HepG2 (cell line): Measurements from ENCODE around the gene CELSR2. TPM values are rescaled to one million over a fixed set of nuclear protein-coding genes. Genes with fewer than 3 reads are reported as not detected.

Experiments
- ATF6 ChIP-seq: sonication (generic); formaldehyde crosslinking; conservative IDR thresholded peaks from 2 replicates; pipeline ENCODE4 v1.4.0; 2020; ENCODE audit warnings: missing genetic modification reagents
- ERF ChIP-seq: IDR thresholded peaks from 2 replicates; pipeline ENCODE4 v1.6.1; 2018; ENCODE audit warnings: missing biosample characterization, missing genetic modification reagents
- FOXA1 ChIP-seq, 2 experiments: fragments of 450-650 bp in 1 of 2; sonication (generic) in 1 of 2; formaldehyde crosslinking in 1 of 2; IDR thresholded peaks; 2 replicates each; pipeline versions ENCODE4 v1.4.0 to v1.6.1; 2016 to 2020; ENCODE audit warnings: missing genetic modification reagents in 1 of 2
- GMEB2 ChIP-seq: IDR thresholded peaks from 2 replicates; pipeline ENCODE4 v1.6.1; 2016; ENCODE audit warnings: missing biosample characterization, missing genetic modification reagents, low read depth
- KDM6A ChIP-seq: IDR thresholded peaks from 2 replicates; pipeline ENCODE4 v1.6.1; 2016; ENCODE audit warnings: low read depth
- KLF11 ChIP-seq: IDR thresholded peaks from 2 replicates; pipeline ENCODE4 v1.6.1; 2016; ENCODE audit warnings: missing compliant biosample characterization
- LCORL ChIP-seq, 2 experiments: fragments of 450-650 bp in 1 of 2; sonication (generic) in 1 of 2; formaldehyde crosslinking in 1 of 2; IDR thresholded peaks; 2 replicates each; pipeline versions ENCODE4 v1.5.0 to v1.6.1; 2017 to 2020; ENCODE audit warnings: antibody characterized with exemption in 1 of 2, missing genetic modification reagents in 1 of 2
- LRRFIP1 ChIP-seq: sonication (generic); formaldehyde crosslinking; conservative IDR thresholded peaks from 2 replicates; pipeline ENCODE4 v1.4.0; 2020; ENCODE audit warnings: missing genetic modification reagents
- PBX3 ChIP-seq: sonication (generic); formaldehyde crosslinking; IDR thresholded peaks from 2 replicates; pipeline ENCODE4 v1.8.1; 2023; ENCODE audit warnings: missing genetic modification reagents, inconsistent platforms, borderline replicate concordance
- RFX5 ChIP-seq: IDR thresholded peaks from 2 replicates; pipeline ENCODE4 v1.6.1; 2011; ENCODE audit warnings: low read depth, low read length, improper control_type of control experiment
- SPEN ChIP-seq: sonication (generic); formaldehyde crosslinking; IDR thresholded peaks from 2 replicates; pipeline ENCODE4 v1.5.1; 2020; ENCODE audit warnings: low read depth, mild to moderate bottlenecking, missing genetic modification reagents
- ZNF256 ChIP-seq: sonication (generic); formaldehyde crosslinking; conservative IDR thresholded peaks from 2 replicates; pipeline ENCODE4 v1.4.0; 2020; ENCODE audit warnings: missing genetic modification reagents
- ZNF33A ChIP-seq: sonication (generic); formaldehyde crosslinking; IDR thresholded peaks from 2 replicates; pipeline ENCODE4 v1.5.1; 2020; ENCODE audit warnings: missing genetic modification reagents, mild to moderate bottlenecking, moderate library complexity, borderline replicate concordance
- ZNF574 ChIP-seq: sonication (generic); formaldehyde crosslinking; IDR thresholded peaks from 2 replicates; pipeline ENCODE4 v1.4.0; 2020; ENCODE audit warnings: missing genetic modification reagents
- ZNF776 ChIP-seq: sonication (generic); formaldehyde crosslinking; IDR thresholded peaks from 2 replicates; pipeline ENCODE4 v1.4.0; 2020; ENCODE audit warnings: mild to moderate bottlenecking, missing genetic modification reagents
- ZNF788 ChIP-seq: sonication (generic); formaldehyde crosslinking; IDR thresholded peaks from 2 replicates; pipeline ENCODE4 v1.5.0; 2020; ENCODE audit warnings: mild to moderate bottlenecking, missing genetic modification reagents, borderline replicate concordance
- polyA plus RNA-seq, 8 experiments: library from polyadenylated mRNA; depleted of rRNA in 3 of 8; stranded (reverse) in 7 of 8; unstranded in 1 of 8; fragments of >200 nt; fragmentation: Illumina TruSeq in 4 of 8; extraction: Trizol in 4 of 8; gene quantifications; 2 replicates each; pipeline versions ENCODE4 v1.2.1 to v1.2.3, GENCODE V29; 2011 to 2016; ENCODE audit warnings: low read depth in 4 of 8, missing spikeins in 1 of 8, mixed read lengths in 1 of 8; ENCODE audit not compliant: insufficient read depth in 1 of 8
- total RNA-seq, 5 experiments: library from RNA; depleted of rRNA; stranded (reverse); fragments of >200 nt; fragmentation: Illumina TruSeq; extraction: Trizol; gene quantifications; 2 replicates each; pipeline ENCODE4 v1.2.3, GENCODE V29; 2016; ENCODE audit warnings: low read depth in 1 of 5

CELSR2 gene
- total and polyA plus RNA-seq, 2 of the 13 experiments (the other 11 are each of a cell fraction or from before 2014, with no cell fraction given) = 4.0 to 6.6 TPM

- TF ChIP-seq ZNF256 (CRISPR knock-in tag) (no peak), ERF (CRISPR knock-in tag) (peak; percentile 91), LCORL (IDR thresholded peaks at IDR 0.05) (no peak), LCORL (CRISPR knock-in tag; IDR thresholded peaks at IDR 0.05) (peak; percentile 96), KDM6A (no peak), SPEN (CRISPR knock-in tag) (peak; percentile 94), ZNF776 (CRISPR knock-in tag) (no peak; the same call in 1 of the 2 replicates), ZNF574 (peak; percentile 87), ATF6 (CRISPR knock-in tag) (no peak), ZNF788 (CRISPR knock-in tag) (peak; percentile 77; the same call in 1 of the 2 replicates), GMEB2 (CRISPR knock-in tag) (no peak), LRRFIP1 (CRISPR knock-in tag) (no peak), FOXA1 (IDR thresholded peaks at IDR 0.05) (no peak), FOXA1 (CRISPR knock-in tag; IDR thresholded peaks at IDR 0.05) (peak; percentile 54), PBX3 (CRISPR knock-in tag) (no peak), RFX5 (no peak; the same call in 1 of the 2 replicates), ZNF33A (no peak), KLF11 (CRISPR knock-in tag) (peak; percentile 54; the same call in 1 of the 2 replicates)
Measured at GRCh38 chr1:109263597-109264378, 14.4 kb downstream of the CELSR2 start (continued).
